ENCODE measurements around the gene ACOT12.

Gene ACOT12

DNA sequence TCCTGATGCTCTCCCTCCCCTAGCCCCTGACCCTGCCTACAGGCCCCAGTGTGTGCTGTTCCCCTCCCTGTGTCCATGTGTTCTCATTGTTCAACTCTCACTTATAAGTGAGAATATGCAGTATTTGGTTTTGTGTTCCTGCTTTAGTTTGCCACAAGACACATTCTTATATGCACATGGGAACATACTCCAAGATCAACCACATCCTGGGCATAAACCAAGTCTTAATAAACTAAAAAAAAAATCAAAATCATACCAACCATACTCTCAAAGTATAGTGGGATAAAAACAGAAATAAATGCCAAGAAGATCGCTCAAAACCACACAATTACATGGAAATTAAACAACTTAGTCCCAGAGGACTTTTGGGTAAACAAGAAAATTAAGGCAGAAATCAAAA, 103.8 kb downstream of the ACOT12 start:
- no peak for DNase-seq (ENCODE audit: low read depth)

DNA sequence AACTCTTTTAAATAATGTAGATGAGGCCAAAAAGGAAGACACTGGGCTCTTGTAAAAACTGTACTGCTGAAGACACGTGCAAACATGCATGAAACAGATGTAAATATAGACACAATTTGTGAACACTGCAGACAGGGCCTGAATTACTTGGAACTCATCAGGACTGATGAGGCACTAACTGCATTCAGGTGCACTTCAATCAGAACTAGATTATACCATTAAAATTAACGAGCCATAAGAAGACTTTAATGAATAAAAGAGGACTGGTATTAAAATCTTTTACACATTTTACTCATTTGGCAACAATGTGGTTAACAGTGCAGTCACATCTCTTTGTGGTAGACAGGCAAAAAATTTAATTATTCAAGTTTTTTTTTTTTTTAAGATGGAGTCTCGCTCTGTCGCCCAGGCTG, 105.9 kb downstream of the ACOT12 start:
- no peak for DNase-seq (ENCODE audit: low read depth)

GRCh38 chr5:81286059-81286617, 107.8 kb downstream of the ACOT12 start:
- DNase-seq (ENCODE audit: low read depth) = no peak

- no peak for DNase-seq (ENCODE audit: low read depth)
Measured at GRCh38 chr5:81283976-81284375, 110.0 kb downstream of the ACOT12 start.

All from stimulated activated CD8-positive, alpha-beta memory T cell treated with anti-CD3 and anti-CD28 coated beads, Interleukin-7, amount 100 ng/mL, for 24 hours (primary cell).